Measurements from ENCODE around the gene TMCC1.
A peak's percentile ranks its signal among the peaks of the same experiment; 100 is the strongest.
"Not testable (repeated sequence)": the region's sequence is repeated elsewhere in the genome, so short reads cannot be mapped to it uniquely, and the experiment has no call there.

Gene TMCC1

DNA sequence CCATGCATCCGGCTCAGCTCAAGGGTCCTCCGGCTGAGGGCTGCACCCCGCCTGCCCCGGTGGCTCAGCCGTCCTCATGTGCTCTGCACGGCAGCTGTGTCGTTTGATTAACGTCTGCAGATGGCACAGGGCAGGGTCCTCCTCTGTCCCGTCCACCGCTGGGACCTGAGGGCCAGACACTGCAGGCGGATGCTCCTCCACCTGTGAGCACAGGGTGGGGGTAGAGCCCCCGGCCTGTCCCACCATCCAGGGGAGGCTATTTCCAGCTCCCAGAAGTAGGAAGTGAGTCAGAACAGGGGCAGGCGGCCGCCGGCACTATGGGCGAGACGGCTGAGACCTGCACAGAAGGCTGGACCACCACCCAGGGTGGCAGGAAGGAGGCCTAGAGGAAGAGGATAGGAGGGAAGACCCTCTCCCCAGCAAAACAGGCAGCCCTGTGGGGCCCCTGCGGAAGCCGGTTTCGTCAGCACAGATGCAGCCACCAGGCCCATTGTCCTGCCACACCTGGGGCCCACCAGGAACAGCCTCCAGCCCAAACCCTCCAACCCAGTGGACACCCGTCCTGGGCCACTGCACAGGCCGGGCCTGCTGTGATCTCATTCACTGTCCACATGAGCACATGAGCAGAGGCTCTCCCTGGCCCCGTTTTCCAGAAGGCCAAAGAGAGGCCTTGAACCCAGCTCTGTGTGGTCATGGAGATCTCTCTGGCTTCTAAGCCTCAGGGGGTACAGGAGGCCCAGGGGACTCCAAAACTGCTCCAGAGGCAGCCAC lies 274.4 kb downstream of the TMCC1 start:
- no peak for DNase-seq

GRCh38 chr3:129618186-129618820 lies 275.2 kb downstream of the TMCC1 start:
- DNase-seq, result no peak

DNA sequence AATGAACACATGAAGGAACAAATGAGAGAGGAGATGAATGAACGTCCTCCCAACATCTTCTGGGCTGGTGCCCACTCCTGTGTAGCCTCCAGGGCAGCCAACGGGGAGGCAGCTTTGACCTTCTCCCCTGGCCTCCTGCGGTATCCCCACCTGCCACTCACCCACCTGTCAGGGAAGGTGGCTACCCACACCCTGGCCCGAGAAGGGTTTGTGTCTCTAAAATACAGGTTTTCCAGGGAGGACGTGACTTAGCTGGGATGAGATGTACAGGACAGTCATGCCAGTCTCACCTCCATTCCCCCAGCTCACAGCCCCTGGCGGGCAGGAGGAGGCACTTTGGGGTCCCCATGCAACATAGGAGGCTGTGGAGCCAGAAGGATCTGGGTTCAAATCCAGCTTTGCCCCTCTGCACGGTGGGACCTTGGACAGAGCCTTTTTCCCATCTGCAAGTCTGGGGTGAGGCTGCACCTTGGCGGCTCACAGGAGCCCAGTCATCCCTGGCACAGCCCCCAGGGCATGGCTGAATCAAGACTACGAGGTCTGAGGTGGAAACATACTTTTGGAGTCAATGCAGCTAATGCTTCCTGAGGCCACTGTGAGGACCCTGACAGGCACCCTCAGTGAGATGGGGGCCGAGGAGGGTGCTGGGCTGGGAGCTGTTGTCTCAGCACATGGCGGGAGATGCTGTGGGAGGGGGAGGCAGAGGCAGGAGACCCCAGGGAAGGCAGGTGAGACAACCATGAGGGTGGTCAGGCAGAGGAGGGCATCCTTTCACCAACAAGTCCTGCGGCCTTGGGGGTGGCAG lies 275.9 kb downstream of the TMCC1 start:
- DNase-seq, result no peak

GRCh38 chr3:129616713-129617112 lies 276.8 kb downstream of the TMCC1 start:
- DNase-seq, result peak in 1 of 2 donors; percentile 45

GRCh38 chr3:129616291-129616690 lies 277.2 kb downstream of the TMCC1 start:
- DNase-seq, result no peak

GRCh38 chr3:129615751-129616281 lies 277.7 kb downstream of the TMCC1 start:
- DNase-seq, result no peak

- DNase-seq, result no peak
Measured at GRCh38 chr3:129614927-129615363, 278.6 kb downstream of the TMCC1 start.

DNA sequence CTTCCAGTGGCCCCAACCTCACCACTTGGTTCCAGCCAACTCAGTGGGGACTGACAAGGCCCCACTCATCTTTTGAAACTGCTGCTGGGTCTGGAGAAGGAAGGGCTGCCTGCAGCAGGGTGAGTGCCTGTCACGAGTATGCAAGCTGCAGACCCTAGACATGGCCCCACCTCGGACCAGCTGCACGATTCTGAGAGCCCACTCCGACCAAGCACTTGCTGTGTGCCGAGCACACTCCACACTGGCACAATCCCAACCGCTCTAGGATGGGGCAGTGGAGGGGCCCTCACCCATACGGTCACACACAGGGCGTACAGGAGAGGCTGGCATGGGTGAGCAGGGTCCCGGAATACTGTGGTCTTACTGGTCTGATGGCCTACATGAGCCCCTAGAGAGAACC lies 279.1 kb downstream of the TMCC1 start:
- DNase-seq, result no peak

DNA sequence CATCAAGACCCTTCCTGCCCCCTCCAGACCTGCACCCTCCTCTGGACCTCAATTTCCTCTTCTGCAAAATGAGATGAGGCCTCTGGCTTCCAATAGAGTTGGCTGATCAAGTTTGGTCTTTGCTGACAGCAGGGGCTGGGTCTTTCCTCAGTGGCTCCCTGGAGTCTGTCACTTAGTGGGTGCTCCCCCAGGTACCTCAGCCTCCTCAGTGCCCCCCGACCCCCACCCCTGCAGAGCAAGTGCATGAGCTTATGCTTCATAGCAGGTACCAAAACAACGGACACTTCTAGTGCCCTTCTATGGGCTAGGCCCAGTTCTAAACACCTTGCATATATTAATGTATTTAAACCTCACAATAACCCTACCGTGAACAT lies 280.2 kb downstream of the TMCC1 start:
- DNase-seq, result no peak

DNA sequence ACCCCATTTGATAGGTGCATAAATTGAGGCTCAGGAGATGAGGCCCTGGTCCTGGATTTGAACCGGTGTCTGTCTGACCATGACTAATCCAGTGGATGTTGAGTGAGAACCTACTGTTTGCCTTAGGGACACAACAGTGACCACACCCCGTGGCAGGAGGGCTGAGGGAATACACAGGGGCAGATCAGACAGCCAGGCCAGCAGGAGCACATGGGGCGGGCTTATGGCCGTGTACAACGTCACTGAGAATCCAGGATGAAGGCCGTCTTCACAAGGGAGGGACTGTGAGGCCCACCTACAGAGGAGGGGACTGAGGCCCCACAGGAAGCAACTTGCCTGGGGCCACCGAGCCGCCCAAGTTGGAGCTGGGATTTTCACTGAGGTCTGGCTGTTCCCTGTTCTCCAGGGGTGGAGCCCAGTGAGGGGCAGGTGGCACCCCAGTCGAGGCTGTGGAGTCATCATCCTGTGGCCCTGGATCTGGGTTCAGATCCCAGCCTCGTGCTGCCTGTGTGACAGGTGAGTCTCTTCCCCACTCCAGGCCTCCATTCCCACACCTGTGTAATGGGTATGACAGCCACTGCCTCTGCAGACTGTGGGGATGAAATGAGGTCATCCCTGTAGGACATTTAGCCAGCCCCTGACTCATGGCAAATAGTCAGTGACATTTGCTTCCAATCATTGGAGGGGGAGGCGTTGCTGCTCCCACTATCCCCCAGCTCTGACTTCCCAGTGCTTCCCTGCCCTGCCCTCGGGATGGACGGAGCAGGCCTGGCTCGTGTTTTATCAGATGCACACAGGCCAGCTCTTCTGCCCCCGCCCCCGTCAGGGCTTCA lies 280.8 kb downstream of the TMCC1 start:
- DNase-seq, result no peak

GRCh38 chr3:129611812-129612533 lies 281.5 kb downstream of the TMCC1 start:
- DNase-seq, result no peak

GRCh38 chr3:129611446-129611800 lies 282.1 kb downstream of the TMCC1 start:
- no peak for DNase-seq

- not testable (repeated sequence) for DNase-seq
Measured at GRCh38 chr3:129610794-129611445, 282.6 kb downstream of the TMCC1 start.

GRCh38 chr3:129610276-129610675 lies 283.2 kb downstream of the TMCC1 start:
- no peak for DNase-seq

DNA sequence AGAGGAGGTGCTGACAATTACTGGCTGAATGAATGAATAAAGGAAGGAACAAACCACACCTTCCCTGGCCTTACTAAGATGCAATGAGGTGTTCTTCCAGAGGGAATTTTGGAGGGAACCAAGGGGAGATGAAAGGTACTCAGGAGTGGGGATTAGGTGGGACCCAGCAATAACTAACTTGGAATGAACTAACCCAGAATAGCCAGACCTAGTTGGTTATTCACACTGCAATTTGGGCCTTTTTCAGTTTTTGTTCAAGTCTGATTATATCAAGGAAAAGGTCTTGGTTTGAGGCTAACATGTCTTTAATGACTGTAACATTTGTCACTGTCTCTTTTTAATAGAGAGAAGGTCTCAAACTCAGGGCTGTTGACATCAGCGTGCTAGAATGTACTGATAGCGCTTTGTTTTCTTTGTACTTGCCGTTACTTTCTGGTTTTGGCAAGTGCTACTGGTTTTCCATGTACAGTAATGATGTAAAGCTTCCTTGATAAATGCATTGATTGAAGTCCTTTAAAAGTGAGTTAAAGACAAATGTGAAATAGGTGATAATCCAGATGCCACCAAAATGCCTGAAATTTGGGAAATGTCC lies 283.8 kb downstream of the TMCC1 start:
- no peak for DNase-seq

GRCh38 chr3:129608936-129609590 lies 284.4 kb downstream of the TMCC1 start:
- no peak for DNase-seq

- DNase-seq, result no peak
Measured at GRCh38 chr3:129608087-129608935, 285.2 kb downstream of the TMCC1 start.

GRCh38 chr3:129607391-129608068 lies 286.0 kb downstream of the TMCC1 start:
- DNase-seq, result no peak
